GM19395 (cell line): ENCODE measurements around the gene PRRG2.

Experiments used
- ATAC-seq: cut with Tn5 transposase; IDR thresholded peaks from one replicate; pipeline ENCODE4 v1.9.1; 2021; ENCODE audit warnings: mild to moderate bottlenecking, moderate library complexity; ENCODE audit not compliant: unreplicated experiment

The PRRG2 gene

DNA sequence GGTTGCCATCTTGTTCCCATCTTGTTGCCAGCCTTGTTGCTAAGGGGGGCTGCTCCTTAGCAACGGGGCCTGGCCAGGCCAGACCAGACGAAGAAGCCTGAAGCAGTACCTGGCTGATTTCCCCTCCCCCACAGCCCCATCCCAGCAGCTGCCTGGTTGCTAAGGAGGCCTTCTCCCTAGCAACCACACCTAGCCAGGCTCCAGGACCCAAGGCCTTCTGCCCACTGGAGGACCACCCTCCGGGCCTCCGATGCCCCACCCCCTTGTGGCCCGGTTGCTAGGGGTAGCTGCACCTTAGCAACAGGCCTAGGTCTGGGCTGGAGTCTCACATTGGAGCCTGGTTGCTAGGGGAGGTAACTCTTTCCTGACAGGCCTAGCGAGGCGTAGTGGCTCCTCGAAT is 3.9 kb downstream of the PRRG2 start:
- no peak for ATAC-seq

DNA sequence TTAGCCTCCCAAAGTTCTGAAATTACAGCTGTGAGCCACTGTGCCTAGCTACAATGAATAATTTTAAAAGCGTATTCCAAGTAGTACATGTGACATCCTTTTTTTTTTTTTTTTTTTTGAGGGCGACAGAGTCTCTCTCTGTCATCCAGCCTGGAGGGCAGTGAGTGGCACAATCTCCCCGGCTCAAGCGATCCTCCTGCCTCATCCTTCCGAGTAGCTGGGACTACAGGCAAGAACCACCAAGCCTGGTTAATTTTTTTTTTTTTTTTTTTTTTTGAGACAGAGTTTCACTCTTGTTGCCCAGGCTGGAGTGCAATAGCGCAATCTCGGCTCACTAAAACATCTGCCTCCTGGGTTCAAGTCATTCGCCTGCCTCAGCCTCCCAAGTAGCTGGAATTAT is 6.1 kb downstream of the PRRG2 start:
- no peak for ATAC-seq

DNA sequence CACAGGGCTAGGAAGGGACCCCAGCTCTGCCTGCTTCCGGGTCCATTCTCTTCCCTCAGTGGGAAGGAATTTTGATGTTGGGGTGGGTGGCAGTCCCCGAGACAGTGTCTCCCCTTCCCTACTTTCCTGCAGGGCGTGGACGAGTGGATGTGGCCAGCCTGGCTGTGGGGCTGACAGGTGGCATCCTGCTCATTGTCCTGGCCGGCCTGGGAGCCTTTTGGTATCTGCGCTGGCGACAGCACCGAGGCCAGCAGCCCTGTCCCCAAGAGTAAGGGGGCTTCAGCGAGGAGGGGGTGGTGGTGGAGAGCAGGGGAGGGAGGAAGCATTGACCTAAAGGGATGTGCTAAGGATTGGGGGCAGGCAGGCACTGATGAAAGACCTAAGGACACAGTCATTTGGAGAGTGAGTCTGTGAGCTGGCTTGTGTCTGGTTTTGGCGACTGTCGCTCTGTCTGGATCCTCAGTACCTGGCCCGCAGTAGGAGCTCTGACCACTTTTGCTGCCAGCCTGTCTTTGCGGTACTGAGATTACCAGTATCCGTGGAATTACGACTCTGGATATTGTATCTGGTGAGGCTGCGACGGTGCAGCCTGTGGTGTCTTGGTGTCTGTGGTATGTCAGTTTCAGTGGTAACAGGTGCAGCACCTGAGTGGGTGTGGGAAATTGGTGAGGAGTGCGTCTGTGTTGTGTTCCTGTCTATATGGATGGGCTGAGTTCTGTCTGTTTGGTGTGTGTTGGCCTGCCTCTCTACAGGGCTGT is 7.4 kb downstream of the PRRG2 start:
- ATAC-seq: no peak

DNA sequence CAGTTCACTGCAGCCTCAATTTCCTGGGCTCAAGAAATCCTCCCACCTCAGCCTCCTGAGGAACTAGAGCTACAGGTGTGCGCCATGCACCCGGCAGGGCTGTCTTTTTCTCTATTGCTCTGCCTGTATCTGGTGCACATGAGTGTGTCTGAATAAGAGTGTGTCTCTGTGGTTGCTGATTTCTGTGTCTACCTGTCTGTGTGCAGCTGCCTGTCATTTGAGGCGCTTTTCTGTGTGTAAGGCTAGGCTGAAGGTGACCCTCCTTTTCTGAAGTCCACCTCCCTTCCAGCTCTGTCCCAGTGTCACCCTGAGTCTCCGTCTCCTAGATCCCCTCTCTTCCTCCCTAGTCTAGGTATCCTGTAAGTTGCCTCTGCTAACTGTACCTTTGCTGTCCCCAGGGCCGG is 8.4 kb downstream of the PRRG2 start:
- no peak for ATAC-seq

DNA sequence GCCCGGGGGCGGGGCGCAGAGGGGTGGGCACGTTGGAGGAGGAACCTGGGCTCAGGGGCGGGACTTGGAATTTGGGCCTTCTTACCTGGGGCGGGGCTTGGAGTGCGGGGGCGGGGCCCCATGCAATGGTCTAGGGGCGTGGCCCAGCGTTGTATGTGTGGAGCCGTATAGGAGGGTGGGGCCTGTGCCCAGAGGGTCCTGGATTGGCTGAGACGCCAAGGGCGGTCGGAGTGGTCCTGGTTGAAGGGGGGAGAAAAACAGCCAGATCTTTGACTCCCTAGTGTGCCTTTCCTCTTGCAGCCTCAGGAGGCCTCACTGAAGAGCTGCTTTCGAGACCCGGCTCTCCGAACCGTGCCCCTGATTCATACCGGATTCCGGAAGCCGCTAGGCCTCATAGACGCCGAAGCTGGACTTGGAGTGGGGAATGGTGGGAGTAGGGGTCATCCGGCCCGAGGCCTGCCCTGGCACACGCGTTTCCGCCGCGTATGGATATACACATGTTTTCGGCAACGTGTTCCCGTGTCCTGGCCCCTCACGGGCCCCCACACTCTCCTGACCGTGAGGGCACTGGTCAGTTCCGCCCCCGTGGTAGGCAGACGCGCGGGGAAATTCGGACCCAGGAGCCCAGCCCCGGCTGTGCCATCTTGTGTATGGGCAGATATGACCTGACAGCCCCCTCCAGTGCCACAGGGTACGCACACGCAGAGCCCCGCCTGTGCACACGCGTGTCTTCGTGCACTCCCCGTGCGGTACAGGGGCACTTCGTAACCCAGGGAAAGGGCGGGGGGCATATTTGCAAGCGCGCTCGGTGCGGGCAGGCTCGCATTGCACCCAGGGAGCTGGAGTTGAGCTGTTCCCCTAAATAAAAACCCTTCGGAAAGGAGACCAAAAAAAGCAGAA is 9.2 kb downstream of the PRRG2 start:
- peak; percentile 66 for ATAC-seq

DNA sequence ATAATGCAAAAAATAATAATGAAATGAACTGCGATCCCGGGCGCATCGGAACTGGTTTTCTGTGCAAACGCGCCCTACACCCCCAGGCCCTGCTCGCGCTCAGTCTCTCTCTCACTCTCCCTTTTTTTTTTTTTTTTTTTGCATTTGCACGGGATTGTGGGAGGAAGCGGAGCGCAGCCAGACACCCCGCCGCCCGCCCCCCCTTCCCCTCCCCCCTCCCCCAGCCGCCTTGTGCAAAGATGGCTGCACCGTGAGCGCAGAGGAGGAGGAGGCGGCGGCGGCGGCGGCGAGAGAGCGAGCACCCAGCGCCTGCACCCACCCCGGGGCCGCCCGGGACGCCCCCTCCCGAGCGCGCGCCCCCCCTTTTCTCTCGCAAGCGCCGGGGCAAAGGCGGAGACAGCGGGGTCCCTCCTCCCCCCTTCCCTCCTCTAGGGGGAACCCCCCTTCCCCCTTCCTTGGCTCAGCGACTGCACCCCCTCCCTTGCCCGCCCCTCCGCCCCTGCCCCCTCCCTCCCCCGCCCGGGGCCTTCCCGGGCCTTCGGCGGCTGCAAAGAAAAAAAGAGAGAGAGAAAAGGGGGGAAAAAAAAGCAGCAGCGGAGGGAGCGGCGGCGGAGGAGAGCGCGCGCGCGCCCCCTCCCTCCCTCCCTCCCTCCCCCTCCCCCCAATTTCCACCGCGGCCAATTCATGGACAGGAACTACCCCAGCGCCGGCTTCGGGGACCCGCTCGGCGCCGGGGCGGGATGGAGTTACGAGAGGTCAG is 10.0 kb downstream of the PRRG2 start, which contains the start of gene PRR12:
PRR12 (plus strand) TSS at position 212 of the 760 bp plus-strand sequence; CDS start at position 685, 473 bp downstream.
- ATAC-seq: no peak

DNA sequence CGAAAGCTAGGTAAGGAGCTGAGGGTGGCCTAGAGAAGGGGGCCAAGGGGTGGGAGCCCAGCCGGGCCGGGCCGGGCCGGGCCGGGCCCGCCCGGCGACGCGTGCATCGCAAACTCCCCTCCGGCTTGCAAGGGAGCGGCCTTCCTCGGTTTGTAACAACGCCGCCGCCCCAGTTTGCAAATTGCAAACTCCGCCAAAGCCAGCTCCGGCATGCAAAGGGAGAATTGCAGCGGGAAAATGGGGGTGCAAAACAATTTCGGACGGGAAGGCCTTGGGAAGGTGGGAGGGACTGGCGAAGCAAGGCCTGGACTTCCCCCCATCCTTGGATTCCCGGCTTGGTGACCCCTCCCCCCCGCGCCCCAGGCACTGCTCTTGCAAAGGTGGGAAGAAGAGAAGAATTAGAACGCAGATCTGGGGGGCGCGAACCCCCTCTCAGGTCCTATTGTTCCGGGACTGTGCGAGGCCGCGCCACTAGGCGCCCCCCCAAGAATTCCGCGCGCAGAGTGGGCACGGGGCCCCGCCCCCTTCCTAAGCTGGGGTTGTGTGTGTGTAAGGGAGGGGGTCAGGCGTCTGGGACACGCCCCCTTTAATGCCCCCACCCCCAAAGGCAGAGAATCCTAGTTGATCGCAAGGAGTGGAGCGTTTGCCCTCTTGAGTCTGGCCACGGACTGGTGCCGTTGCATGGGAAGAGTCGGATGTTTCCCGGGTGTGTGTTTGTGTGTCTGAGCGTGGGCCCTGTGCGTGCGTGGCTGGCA is 10.8 kb downstream of the PRRG2 start:
- no peak for ATAC-seq

DNA sequence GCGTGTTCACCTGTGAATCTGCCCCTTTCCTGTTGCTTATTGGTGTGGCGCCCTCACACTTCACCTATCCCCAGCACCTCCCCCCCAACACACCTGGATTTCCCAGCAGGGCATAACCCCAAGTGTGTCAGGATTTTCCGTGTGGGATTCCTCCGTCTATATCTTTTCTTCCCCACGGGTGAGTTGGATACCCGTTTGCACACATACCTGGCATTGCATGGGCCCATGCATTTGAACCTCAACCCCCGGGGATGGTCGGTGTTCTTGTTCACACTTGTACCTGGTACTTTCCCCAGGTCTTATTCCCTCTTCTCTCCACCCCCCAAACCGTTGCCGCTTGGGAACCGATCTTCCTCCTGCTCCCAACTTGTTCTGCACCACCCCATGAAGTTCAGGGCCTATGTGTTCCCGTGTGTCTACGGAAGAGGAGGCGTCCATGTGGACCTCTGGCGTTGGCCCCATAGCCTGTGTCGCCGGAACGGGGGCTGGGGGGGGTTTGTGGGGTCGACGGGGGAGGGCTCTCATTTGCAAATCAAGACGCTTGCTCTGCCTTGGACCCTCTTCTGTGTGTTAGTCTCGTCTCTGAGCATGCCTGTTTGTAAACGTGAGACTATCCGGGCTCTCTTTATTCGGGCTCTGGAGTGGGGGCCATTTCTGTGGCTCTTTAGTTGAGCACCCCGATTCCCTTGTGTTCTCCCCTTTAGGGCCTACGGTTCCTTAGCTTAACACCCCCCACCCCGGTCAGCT is 11.5 kb downstream of the PRRG2 start:
- ATAC-seq: no peak

DNA sequence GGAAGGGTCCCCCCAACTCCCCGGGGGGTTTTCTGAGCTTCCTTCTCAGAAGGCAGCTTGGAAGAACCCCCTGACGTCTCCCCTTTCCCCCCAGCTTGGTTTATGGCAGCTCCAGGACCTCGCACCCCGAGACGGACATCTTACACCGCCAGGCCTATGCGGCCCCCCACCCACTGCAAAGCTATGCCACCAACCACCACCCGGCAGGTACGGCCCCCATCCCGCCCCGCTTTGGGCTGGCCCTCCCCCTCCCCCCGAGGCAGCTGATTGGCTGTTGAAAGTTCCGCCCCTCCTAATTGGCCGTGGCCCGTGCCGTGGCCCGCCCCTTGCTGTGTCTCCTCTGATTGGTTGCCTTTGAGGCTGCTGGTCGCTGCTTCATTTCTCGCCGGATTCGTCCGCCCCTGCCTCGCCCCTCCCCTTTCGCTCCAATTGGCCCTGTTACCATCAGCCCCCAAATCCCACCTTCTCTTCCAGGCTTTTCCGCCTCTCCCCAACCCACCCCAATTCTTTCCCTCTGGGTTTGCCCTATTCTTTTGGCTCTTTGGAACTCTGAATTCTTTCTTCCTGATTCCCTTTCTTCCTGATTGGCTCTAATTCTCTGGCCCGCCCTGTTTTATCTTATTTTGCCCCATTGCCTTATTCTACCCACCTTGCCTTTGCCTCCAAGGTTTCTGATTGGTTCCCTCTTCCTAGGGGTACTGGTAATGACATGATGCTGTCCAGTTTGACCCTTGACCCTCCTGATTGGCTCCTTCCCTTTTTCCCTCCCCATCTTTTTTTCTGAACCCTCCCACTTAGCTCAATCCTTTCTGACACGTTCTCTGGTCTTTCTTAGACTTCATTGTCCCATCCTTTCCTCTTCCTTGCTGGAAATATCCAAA is 12.4 kb downstream of the PRRG2 start:
- peak; percentile 38 for ATAC-seq

DNA sequence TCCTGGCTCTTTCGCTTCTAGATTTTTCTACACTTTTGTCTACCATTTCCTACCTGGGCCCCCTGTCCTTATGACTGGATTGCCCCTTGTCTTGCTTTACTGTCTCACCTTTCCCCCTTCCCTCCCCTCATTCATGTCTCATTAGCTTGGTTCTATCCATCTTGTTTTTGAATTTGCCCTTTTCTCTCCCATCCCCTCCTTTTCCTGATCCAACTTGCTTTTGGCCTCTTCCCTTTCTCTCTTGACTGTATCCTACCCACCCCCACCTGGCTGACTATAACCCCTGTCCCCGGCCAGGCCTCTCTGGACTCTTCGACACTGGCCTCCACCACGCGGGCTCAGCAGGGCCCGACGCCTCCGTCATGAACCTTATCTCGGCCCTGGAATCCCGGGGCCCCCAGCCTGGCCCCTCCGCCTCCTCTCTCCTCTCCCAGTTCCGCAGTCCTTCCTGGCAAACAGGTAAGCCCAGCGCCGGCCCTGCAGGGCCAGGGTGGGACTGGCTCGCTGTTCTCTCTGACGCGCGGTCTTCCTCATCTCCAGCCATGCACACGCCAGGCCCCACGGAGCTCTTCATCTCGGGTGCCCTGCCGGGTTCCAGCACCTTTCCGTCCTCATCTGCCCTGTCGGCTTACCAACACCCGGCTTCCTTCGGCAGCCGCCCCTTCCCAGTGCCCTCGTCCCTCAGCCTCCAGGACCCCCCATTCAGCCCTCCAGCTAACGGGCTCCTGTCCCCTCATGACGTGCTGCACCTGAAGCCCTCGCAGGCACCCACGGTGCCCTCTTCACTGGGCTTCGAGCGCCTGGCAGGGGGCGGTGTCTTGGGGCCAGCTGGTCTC is 13.3 kb downstream of the PRRG2 start:
- no peak for ATAC-seq

DNA sequence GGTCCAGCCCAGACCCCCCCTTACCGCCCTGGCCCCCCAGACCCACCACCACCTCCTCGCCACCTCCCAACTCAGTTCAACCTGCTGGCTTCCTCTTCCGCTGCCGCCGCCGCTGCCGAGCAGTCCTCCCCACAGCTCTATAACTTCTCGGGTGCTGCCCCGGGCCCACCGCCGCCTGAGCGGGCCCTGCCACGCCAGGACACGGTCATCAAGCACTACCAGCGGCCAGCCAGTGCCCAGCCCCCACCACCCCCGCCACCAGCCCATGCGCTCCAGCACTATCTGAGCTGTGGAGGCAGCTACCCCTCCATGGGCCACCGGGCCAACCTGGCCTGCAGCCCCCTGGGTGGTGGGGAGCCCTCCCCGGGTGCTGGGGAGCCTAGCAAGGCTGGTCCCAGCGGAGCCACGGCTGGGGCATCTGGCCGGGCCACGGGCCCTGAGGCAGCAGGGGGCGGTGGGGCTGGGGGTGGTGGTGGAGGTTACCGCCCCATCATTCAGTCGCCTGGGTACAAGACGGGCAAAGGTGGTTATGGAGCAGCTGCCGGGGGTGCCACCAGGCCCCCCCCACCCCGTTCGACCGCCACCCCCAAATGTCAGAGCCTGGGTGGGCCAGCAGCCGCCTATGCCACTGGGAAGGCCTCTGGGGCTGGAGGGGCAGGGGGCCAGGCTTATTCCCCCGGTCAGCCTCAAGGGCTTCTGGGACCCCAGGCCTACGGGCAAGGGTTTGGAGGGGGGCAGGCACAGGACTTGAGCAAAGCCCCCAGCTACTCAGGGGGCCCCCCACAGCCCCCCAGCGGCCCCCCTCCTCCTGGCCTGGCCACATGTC is 14.1 kb downstream of the PRRG2 start:
- ATAC-seq: no peak

DNA sequence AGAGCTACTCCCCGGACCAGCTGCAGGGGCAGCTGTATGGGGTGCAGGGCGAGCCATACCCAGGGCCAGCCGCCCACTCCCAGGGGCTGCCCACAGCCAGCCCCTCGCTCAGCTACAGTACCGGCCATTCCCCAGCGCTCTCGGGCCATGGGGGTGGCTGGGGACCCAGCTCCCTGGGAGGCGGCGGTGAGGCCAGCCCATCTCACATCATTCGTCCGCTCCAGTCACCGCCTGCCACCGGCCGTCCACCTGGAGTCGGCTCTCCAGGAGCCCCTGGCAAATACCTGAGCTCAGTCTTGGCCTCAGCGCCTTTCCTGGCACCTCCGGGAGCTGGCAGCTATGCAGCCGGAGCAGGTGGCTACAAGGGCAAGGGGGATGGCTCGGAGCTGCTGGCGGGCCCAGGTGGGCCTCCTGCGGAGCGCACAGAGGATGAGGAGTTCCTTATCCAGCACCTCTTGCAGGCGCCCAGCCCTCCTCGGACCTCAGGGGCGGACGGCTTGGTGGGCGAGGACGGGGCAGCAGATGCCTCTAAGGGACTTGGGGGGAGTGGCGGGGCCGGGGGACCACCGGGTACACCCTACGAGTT is 14.8 kb downstream of the PRRG2 start:
- ATAC-seq: no peak

DNA sequence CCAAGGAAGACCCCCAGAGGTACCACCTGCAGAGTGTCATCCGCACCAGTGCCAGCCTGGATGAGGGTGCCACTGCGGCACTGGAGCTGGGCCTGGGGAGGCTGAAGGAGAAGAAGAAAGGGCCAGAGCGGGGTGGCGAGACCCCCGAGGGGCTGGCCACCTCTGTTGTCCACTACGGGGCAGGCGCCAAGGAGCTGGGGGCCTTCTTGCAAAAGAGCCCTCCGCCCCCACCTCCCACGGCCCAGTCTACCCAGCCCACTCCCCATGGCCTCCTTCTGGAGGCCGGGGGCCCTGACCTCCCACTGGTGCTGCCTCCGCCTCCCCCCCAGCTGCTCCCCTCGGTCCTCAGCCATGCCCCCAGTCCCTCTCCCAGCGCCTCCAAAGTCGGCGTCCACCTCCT is 15.3 kb downstream of the PRRG2 start:
- ATAC-seq: no peak

DNA sequence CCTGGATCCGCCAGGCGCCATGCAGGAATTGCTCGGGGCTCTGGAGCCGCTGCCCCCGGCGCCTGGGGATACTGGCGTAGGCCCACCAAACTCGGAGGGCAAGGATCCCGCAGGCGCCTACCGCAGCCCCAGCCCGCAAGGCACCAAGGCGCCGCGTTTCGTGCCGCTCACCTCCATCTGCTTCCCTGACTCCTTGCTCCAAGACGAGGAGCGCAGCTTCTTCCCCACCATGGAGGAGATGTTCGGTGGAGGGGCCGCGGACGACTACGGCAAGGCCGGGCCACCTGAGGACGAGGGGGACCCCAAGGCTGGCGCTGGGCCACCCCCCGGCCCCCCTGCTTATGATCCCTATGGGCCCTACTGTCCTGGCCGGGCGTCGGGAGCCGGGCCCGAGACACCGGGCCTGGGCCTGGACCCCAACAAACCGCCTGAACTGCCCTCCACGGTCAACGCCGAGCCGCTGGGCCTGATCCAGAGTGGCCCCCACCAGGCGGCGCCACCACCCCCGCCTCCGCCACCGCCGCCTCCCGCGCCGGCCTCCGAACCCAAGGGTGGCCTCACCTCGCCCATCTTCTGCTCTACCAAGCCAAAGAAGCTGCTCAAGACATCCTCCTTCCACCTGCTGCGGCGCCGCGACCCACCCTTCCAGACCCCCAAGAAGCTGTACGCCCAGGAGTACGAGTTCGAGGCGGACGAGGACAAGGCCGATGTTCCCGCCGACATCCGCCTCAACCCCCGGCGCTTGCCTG is 16.0 kb downstream of the PRRG2 start:
- no peak for ATAC-seq

DNA sequence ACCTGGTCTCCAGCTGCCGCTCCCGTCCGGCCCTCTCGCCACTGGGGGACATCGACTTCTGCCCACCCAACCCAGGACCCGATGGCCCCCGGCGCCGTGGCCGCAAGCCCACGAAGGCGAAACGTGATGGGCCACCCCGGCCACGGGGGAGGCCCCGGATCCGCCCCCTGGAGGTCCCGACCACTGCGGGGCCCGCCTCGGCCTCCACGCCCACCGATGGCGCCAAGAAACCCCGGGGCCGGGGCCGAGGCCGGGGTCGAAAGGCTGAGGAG is 16.5 kb downstream of the PRRG2 start:
- ATAC-seq: no peak
